Mesenchymal stem cell (in vitro differentiated cells and primary cell): ENCODE data around the gene ACTA2.

Experiments used
- DNase-seq: peaks from one replicate; pipeline ENCODE4 v3.0.0-alpha.2; 2013
- H2AFZ ChIP-seq: one replicate; pipeline ENCODE4 v1.6.1; 2013; ENCODE audit warnings: low read depth, mild to moderate bottlenecking, control low read depth, inconsistent platforms, low read length, moderate library complexity
- H2AK5ac ChIP-seq: 2 replicates; pipeline ENCODE4 v1.6.1; 2013; ENCODE audit warnings: low read length, moderate library complexity, mild to moderate bottlenecking, inconsistent platforms; ENCODE audit not compliant: severe bottlenecking
- H2BK120ac ChIP-seq: one replicate; pipeline ENCODE4 v1.6.1; 2013; ENCODE audit warnings: low read depth, mild to moderate bottlenecking, inconsistent platforms, low read length, moderate library complexity
- H2BK12ac ChIP-seq, 2 experiments: one replicate each; pipeline ENCODE4 v1.6.1; 2013; ENCODE audit warnings: inconsistent platforms in 2 of 2, low read length in 2 of 2, mild to moderate bottlenecking in 2 of 2, moderate library complexity in 2 of 2, control low read depth in 1 of 2
- H2BK15ac ChIP-seq: one replicate; pipeline ENCODE4 v1.6.1; 2013; ENCODE audit warnings: mild to moderate bottlenecking, low read depth, inconsistent platforms; ENCODE audit not compliant: poor library complexity, severe bottlenecking
- H2BK5ac ChIP-seq: 2 replicates; pipeline ENCODE4 v1.6.1; 2013; ENCODE audit warnings: low read depth, mild to moderate bottlenecking, low read length, control low read depth, inconsistent platforms; ENCODE audit not compliant: poor library complexity, severe bottlenecking
- H3K14ac ChIP-seq, 2 experiments: one replicate each; pipeline ENCODE4 v1.6.1; 2013; ENCODE audit warnings: inconsistent platforms in 2 of 2, low read length in 2 of 2, control low read depth in 1 of 2, mild to moderate bottlenecking in 1 of 2, moderate library complexity in 1 of 2
- H3K18ac ChIP-seq, 2 experiments: one replicate each; pipeline ENCODE4 v1.6.1; 2013; ENCODE audit warnings: inconsistent platforms in 2 of 2, low read length in 2 of 2, control low read depth in 1 of 2, low read depth in 1 of 2, mild to moderate bottlenecking in 1 of 2
- H3K23ac ChIP-seq, 2 experiments: one replicate each; pipeline ENCODE4 v1.6.1; 2013; ENCODE audit warnings: inconsistent platforms in 2 of 2, low read length in 2 of 2, mild to moderate bottlenecking in 2 of 2, moderate library complexity in 2 of 2, control low read depth in 1 of 2
- H3K27ac ChIP-seq: 2 replicates; pipeline ENCODE4 v1.5.1; 2013; ENCODE audit warnings: mild to moderate bottlenecking, moderate library complexity, low read length, control low read depth, inconsistent platforms; ENCODE audit not compliant: poor library complexity, severe bottlenecking
- H3K27me3 ChIP-seq, 2 experiments: 2 replicates each; pipeline versions ENCODE4 v1.6.1 to v1.7.0; 2013; ENCODE audit warnings: low read length in 2 of 2, mild to moderate bottlenecking in 2 of 2, moderate library complexity in 2 of 2, control low read depth in 1 of 2, inconsistent platforms in 1 of 2; ENCODE audit not compliant: control insufficient read depth in 1 of 2, insufficient read depth in 1 of 2
- H3K36me3 ChIP-seq, 2 experiments: 2 replicates each; pipeline versions ENCODE4 v1.6.1 to v1.7.0; 2013; ENCODE audit warnings: low read length in 2 of 2, control low read depth in 1 of 2, inconsistent platforms in 1 of 2, low read depth in 1 of 2, mild to moderate bottlenecking in 1 of 2; ENCODE audit not compliant: insufficient read depth in 2 of 2, control insufficient read depth in 1 of 2
- H3K4ac ChIP-seq, 2 experiments: one replicate each; pipeline ENCODE4 v1.6.1; 2013; ENCODE audit warnings: inconsistent platforms in 2 of 2, low read length in 2 of 2, mild to moderate bottlenecking in 2 of 2, moderate library complexity in 2 of 2, control low read depth in 1 of 2, low read depth in 1 of 2
- H3K4me1 ChIP-seq: 2 replicates; pipeline ENCODE4 v1.6.1; 2013; ENCODE audit warnings: low read depth, low read length, control low read depth; ENCODE audit not compliant: control insufficient read depth, insufficient read depth
- H3K4me2 ChIP-seq: 2 replicates; pipeline ENCODE4 v1.6.1; 2013; ENCODE audit warnings: low read length, mild to moderate bottlenecking, inconsistent platforms; ENCODE audit not compliant: poor library complexity, severe bottlenecking
- H3K4me3 ChIP-seq, 2 experiments: 2 replicates each; pipeline versions ENCODE4 v1.5.1 to v1.7.0; 2013; ENCODE audit warnings: low read length in 2 of 2, mild to moderate bottlenecking in 2 of 2, control low read depth in 1 of 2, low read depth in 1 of 2; ENCODE audit not compliant: insufficient read depth in 1 of 2
- H3K79me1 ChIP-seq: replicated peaks from 2 replicates; pipeline ENCODE4 v1.6.1; 2013; ENCODE audit warnings: mild to moderate bottlenecking, control low read depth, low read length, inconsistent platforms; ENCODE audit not compliant: poor library complexity, severe bottlenecking
- H3K9ac ChIP-seq: 2 replicates; pipeline ENCODE4 v1.7.0; 2013; ENCODE audit warnings: mild to moderate bottlenecking, low read length, moderate library complexity
- H3K9me3 ChIP-seq: 2 replicates; pipeline ENCODE4 v1.7.0; 2013; ENCODE audit warnings: mild to moderate bottlenecking, low read length; ENCODE audit not compliant: control insufficient read depth
- H4K8ac ChIP-seq: one replicate; pipeline ENCODE4 v1.6.1; 2013; ENCODE audit warnings: inconsistent platforms, mild to moderate bottlenecking, low read length, moderate library complexity
- H4K91ac ChIP-seq: one replicate; pipeline ENCODE4 v1.6.1; 2013; ENCODE audit warnings: mild to moderate bottlenecking, low read length, inconsistent platforms
- WGBS: methylation state at CpG from one replicate; pipeline ENCODE4 v1.1.7; 2013; ENCODE audit warnings: mixed read lengths; 5-methylcytosine and 5-hydroxymethylcytosine counted together

The ACTA2 gene

GRCh38 chr10:88916231-88916630 lies 36.3 kb downstream of the ACTA2 start:
- Histone ChIP-seq H2AK5ac (no peak overlapping the region), H3K4me3 (no peak overlapping the region), H4K91ac (no peak overlapping the region), H3K36me3 (peaks cover 15 to 53% of the 10 kb centered on the region in 2 experiments), H3K27me3 (no peaks in the 10 kb centered on the region), H2BK5ac (no peak overlapping the region), H3K23ac (no peak overlapping the region), H2BK15ac (no peak overlapping the region), H2BK12ac (no peak overlapping the region), H2AFZ (no peak overlapping the region), H3K79me1 (peaks cover 4% of the 10 kb centered on the region), H3K27ac (no peak overlapping the region), H3K4me2 (no peak overlapping the region), H3K9me3 (no peaks in the 10 kb centered on the region), H3K4me1 (peaks cover 3% of the 10 kb centered on the region), H2BK120ac (no peak overlapping the region), H4K8ac (no peak overlapping the region), H3K9ac (no peak overlapping the region), H3K4ac (no peak overlapping the region), H3K18ac (no peak overlapping the region), H3K14ac (no peak overlapping the region)
- DNase-seq = no peak

GRCh38 chr10:88915781-88916180 lies 36.8 kb downstream of the ACTA2 start:
- Histone ChIP-seq H4K8ac (peak overlapping the region; percentile 62), H2AFZ (no peak overlapping the region), H4K91ac (no peak overlapping the region), H3K4ac (no peak overlapping the region), H3K18ac (peak overlapping the region in 1 of 2 experiments; percentile 5), H3K4me1 (peaks cover 3% of the 10 kb centered on the region), H2BK15ac (no peak overlapping the region), H3K14ac (peak overlapping the region in 1 of 2 experiments; percentile 35), H3K9ac (no peak overlapping the region), H3K23ac (no peak overlapping the region), H3K4me2 (no peak overlapping the region), H3K27me3 (no peaks in the 10 kb centered on the region), H2AK5ac (peak overlapping the region; percentile 35), H2BK12ac (peak overlapping the region in 1 of 2 experiments; percentile 21), H3K79me1 (peaks cover 4% of the 10 kb centered on the region), H3K36me3 (peaks cover 15 to 55% of the 10 kb centered on the region in 2 experiments), H3K27ac (no peak overlapping the region), H2BK5ac (no peak overlapping the region), H3K4me3 (no peak overlapping the region), H3K9me3 (no peaks in the 10 kb centered on the region), H2BK120ac (no peak overlapping the region)
- WGBS = no CpG with 5 or more reads among the region's 2 CpGs
- no peak for DNase-seq

GRCh38 chr10:88913788-88914187 lies 38.8 kb downstream of the ACTA2 start:
- no peak overlapping the region for H2BK5ac ChIP-seq
- 85% methylated on average over 3 of the region's 5 CpGs for WGBS

GRCh38 chr10:88913127-88913526 lies 39.4 kb downstream of the ACTA2 start:
- peaks cover 4% of the 10 kb centered on the region for H3K79me1 ChIP-seq
- no peak overlapping the region for H3K14ac ChIP-seq
- H2AK5ac ChIP-seq = no peak overlapping the region
- no peak overlapping the region for H2BK15ac ChIP-seq
- no peak overlapping the region for H2BK5ac ChIP-seq
- H3K4me2 ChIP-seq = no peak overlapping the region
- no peak overlapping the region for H2BK12ac ChIP-seq
- no peak overlapping the region for H2BK120ac ChIP-seq
- H3K18ac ChIP-seq = peak overlapping the region in 1 of 2 experiments; percentile 33
- WGBS = 69% methylated on average over 8 of the region's 9 CpGs
- H3K27me3 ChIP-seq = no peaks in the 10 kb centered on the region
- no peak overlapping the region for H3K4ac ChIP-seq
- peak; percentile 72 for DNase-seq
- H3K4me3 ChIP-seq = peak overlapping the region in 1 of 2 experiments; percentile 38
- peaks cover 1% of the 10 kb centered on the region for H3K4me1 ChIP-seq
- no peak overlapping the region for H4K8ac ChIP-seq
- peak overlapping the region; percentile 63 for H3K9ac ChIP-seq
- H3K9me3 ChIP-seq = no peaks in the 10 kb centered on the region
- no peak overlapping the region for H3K23ac ChIP-seq
- H2AFZ ChIP-seq = no peak overlapping the region
- no peak overlapping the region for H3K27ac ChIP-seq
- no peak overlapping the region for H4K91ac ChIP-seq
- peaks cover 15 to 62% of the 10 kb centered on the region in 2 experiments for H3K36me3 ChIP-seq

More at GRCh38 chr10:88913788-88914187, 38.8 kb downstream of the ACTA2 start:
- DNase-seq = no peak
- Histone ChIP-seq H3K9ac (peak overlapping the region; percentile 63), H3K23ac (no peak overlapping the region), H3K79me1 (peaks cover 4% of the 10 kb centered on the region), H2BK120ac (no peak overlapping the region), H2AK5ac (no peak overlapping the region), H2BK15ac (no peak overlapping the region), H3K4me2 (no peak overlapping the region), H3K9me3 (no peaks in the 10 kb centered on the region), H3K14ac (no peak overlapping the region), H3K18ac (no peak overlapping the region), H3K4ac (no peak overlapping the region), H3K4me1 (peaks cover 1% of the 10 kb centered on the region), H3K27ac (no peak overlapping the region), H2AFZ (no peak overlapping the region), H3K4me3 (no peak overlapping the region), H2BK12ac (no peak overlapping the region), H4K8ac (no peak overlapping the region), H4K91ac (no peak overlapping the region), H3K27me3 (no peaks in the 10 kb centered on the region), H3K36me3 (peaks cover 15 to 62% of the 10 kb centered on the region in 2 experiments)
